HPDE6-E6E7 (cell line): ENCODE data around the gene MCM9.

ENCODE experiments used
- DNase-seq: peaks from one replicate; pipeline ENCODE4 v3.0.0; 2011; ENCODE audit warnings: missing footprints; ENCODE audit errors: extremely low spot score

Gene MCM9

GRCh38 chr6:118865100-118865391 is 69.9 kb downstream of the MCM9 start:
- no peak for DNase-seq

- no peak for DNase-seq
Measured at GRCh38 chr6:118864341-118865099, 70.4 kb downstream of the MCM9 start.

GRCh38 chr6:118862443-118862842 is 72.5 kb downstream of the MCM9 start:
- no peak for DNase-seq

- DNase-seq, result no peak
Measured at GRCh38 chr6:118860880-118861279, 74.1 kb downstream of the MCM9 start.

- no peak for DNase-seq
Measured at GRCh38 chr6:118860363-118860762, 74.6 kb downstream of the MCM9 start.

GRCh38 chr6:118859517-118860064 is 75.4 kb downstream of the MCM9 start:
- no peak for DNase-seq

- no peak for DNase-seq
Measured at GRCh38 chr6:118856301-118856700, 78.7 kb downstream of the MCM9 start.

- DNase-seq, result no peak
Measured at GRCh38 chr6:118853408-118853807, 81.6 kb downstream of the MCM9 start.

- no peak for DNase-seq
Measured at GRCh38 chr6:118844915-118845314, 90.0 kb downstream of the MCM9 start.

- no peak for DNase-seq
Measured at GRCh38 chr6:118843685-118844390, 91.1 kb downstream of the MCM9 start.

- DNase-seq, result no peak
Measured at GRCh38 chr6:118830691-118831090, 104.3 kb downstream of the MCM9 start.

- DNase-seq, result no peak
Measured at GRCh38 chr6:118829817-118830478, 105.0 kb downstream of the MCM9 start.

- no peak for DNase-seq
Measured at GRCh38 chr6:118826096-118826495, 108.9 kb downstream of the MCM9 start.

GRCh38 chr6:118825661-118826060 is 109.3 kb downstream of the MCM9 start:
- DNase-seq, result no peak

GRCh38 chr6:118815495-118815894 is 119.5 kb downstream of the MCM9 start:
- DNase-seq, result no peak

- DNase-seq, result no peak
Measured at GRCh38 chr6:118813775-118814174, 121.2 kb downstream of the MCM9 start.

- no peak for DNase-seq
Measured at GRCh38 chr6:118812970-118813369, 122.0 kb downstream of the MCM9 start.

GRCh38 chr6:118810420-118811027 is 124.4 kb downstream of the MCM9 start:
- no peak for DNase-seq

GRCh38 chr6:118808793-118809638 is 125.9 kb downstream of the MCM9 start:
- DNase-seq, result no peak

GRCh38 chr6:118804091-118804490 is 130.9 kb downstream of the MCM9 start:
- no peak for DNase-seq

- DNase-seq, result no peak
Measured at GRCh38 chr6:118801257-118801656, 133.7 kb downstream of the MCM9 start.
